Osteoblast (primary cell): ENCODE data around the gene PGPEP1. TPM values are rescaled to one million over a fixed set of nuclear protein-coding genes. Genes with fewer than 3 reads are reported as not detected.

Source experiments
- DNase-seq: peaks from one replicate; pipeline ENCODE4 v3.0.0; 2011; ENCODE audit warnings: low spot score, mixed read lengths; ENCODE audit not compliant: insufficient read length; ENCODE audit errors: missing footprints
- H2AFZ ChIP-seq: 2 replicates; pipeline ENCODE4 v1.6.0; 2011; ENCODE audit warnings: mild to moderate bottlenecking, low read length
- H3K27ac ChIP-seq: 2 replicates; pipeline ENCODE4 v1.5.1; 2011; ENCODE audit warnings: mild to moderate bottlenecking, low read depth, low read length, moderate library complexity
- H3K27me3 ChIP-seq: 2 replicates; pipeline ENCODE4 v1.6.0; 2012; ENCODE audit warnings: mild to moderate bottlenecking, control low read depth, inconsistent platforms, low read length, moderate library complexity; ENCODE audit not compliant: insufficient read depth
- H3K36me3 ChIP-seq: 2 replicates; pipeline ENCODE4 v1.5.1; 2011; ENCODE audit warnings: mild to moderate bottlenecking, low read length, control low read depth, moderate library complexity; ENCODE audit not compliant: insufficient read depth
- H3K4me1 ChIP-seq: 2 replicates; pipeline ENCODE4 v1.5.1; 2011; ENCODE audit warnings: mild to moderate bottlenecking, low read length, control low read depth, moderate library complexity; ENCODE audit not compliant: insufficient read depth
- H3K4me2 ChIP-seq: 2 replicates; pipeline ENCODE4 v1.6.0; 2011; ENCODE audit warnings: mild to moderate bottlenecking, low read length; ENCODE audit not compliant: insufficient read depth
- H3K4me3 ChIP-seq: fragments of 200-600 bp; sonication (generic); 3 replicates; pipeline ENCODE4 v1.5.1; 2012; ENCODE audit warnings: mild to moderate bottlenecking, low read length, inconsistent platforms; ENCODE audit not compliant: insufficient read depth
- H3K79me2 ChIP-seq: 2 replicates; pipeline ENCODE4 v1.6.0; 2012; ENCODE audit warnings: mild to moderate bottlenecking, low read length, control low read depth, inconsistent platforms; ENCODE audit not compliant: insufficient read depth
- H3K9me3 ChIP-seq: 2 replicates; pipeline ENCODE4 v1.5.1; 2011; ENCODE audit warnings: low read depth, low read length, control low read depth
- H4K20me1 ChIP-seq: 2 replicates; pipeline ENCODE4 v1.6.0; 2012; ENCODE audit warnings: mild to moderate bottlenecking, low read length, control low read depth; ENCODE audit not compliant: insufficient read depth
- total RNA-seq: library from RNA; depleted of rRNA; stranded (reverse); fragments of >200 nt; gene quantifications from 2 replicates; pipeline ENCODE4 v1.2.3, GENCODE V29; 2012
- TF ChIP-seq, protein P1 (sequence below): IDR thresholded peaks from 2 replicates; pipeline ENCODE4 v1.5.1; 2011; ENCODE audit warnings: mild to moderate bottlenecking, low read depth, low read length, moderate library complexity; ENCODE audit errors: extremely low read depth

Gene PGPEP1
- total RNA-seq, 1 donor: 31.1 TPM

DNA sequence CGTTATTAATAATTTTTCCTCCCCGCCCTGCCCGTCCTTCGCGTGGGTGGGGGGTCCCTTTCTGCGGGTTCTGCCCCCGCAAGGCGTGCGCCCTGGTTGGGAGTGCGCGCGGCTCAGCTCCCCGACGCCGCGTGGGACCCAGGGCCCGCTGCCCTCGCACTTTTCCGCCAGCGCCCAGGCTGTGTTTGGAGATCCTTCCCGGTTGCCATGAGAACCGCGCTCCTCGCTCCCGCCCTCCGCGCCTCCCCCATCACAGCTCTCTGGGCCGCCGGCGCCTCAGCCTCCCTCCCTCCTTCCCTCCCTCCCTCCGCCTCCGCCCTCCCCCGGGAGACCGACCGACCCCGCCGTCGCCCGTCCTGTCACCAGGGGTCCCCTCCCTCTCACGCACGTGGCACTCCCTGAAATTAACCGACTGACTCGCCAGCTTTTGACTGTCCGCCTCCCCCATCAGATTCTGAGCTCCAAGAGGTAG, 76.4 kb downstream of the PGPEP1 start:
- no peaks in the 10 kb centered on the region for H3K9me3 ChIP-seq
- H3K27ac ChIP-seq: peak overlapping the region; percentile 84
- H3K36me3 ChIP-seq: no peaks in the 10 kb centered on the region
- H3K4me1 ChIP-seq: peaks cover 57% of the 10 kb centered on the region
- peak overlapping the region; percentile 70 for H3K4me3 ChIP-seq
- TF ChIP-seq, protein P1, sequence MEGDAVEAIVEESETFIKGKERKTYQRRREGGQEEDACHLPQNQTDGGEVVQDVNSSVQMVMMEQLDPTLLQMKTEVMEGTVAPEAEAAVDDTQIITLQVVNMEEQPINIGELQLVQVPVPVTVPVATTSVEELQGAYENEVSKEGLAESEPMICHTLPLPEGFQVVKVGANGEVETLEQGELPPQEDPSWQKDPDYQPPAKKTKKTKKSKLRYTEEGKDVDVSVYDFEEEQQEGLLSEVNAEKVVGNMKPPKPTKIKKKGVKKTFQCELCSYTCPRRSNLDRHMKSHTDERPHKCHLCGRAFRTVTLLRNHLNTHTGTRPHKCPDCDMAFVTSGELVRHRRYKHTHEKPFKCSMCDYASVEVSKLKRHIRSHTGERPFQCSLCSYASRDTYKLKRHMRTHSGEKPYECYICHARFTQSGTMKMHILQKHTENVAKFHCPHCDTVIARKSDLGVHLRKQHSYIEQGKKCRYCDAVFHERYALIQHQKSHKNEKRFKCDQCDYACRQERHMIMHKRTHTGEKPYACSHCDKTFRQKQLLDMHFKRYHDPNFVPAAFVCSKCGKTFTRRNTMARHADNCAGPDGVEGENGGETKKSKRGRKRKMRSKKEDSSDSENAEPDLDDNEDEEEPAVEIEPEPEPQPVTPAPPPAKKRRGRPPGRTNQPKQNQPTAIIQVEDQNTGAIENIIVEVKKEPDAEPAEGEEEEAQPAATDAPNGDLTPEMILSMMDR: no peak
- H3K79me2 ChIP-seq: peaks cover 29% of the 10 kb centered on the region
- peak overlapping the region; percentile 77 for H2AFZ ChIP-seq
- H4K20me1 ChIP-seq: peaks cover 15% of the 10 kb centered on the region
- peak; percentile 99 for DNase-seq
- H3K27me3 ChIP-seq: no peaks in the 10 kb centered on the region
- peak overlapping the region; percentile 85 for H3K4me2 ChIP-seq

DNA sequence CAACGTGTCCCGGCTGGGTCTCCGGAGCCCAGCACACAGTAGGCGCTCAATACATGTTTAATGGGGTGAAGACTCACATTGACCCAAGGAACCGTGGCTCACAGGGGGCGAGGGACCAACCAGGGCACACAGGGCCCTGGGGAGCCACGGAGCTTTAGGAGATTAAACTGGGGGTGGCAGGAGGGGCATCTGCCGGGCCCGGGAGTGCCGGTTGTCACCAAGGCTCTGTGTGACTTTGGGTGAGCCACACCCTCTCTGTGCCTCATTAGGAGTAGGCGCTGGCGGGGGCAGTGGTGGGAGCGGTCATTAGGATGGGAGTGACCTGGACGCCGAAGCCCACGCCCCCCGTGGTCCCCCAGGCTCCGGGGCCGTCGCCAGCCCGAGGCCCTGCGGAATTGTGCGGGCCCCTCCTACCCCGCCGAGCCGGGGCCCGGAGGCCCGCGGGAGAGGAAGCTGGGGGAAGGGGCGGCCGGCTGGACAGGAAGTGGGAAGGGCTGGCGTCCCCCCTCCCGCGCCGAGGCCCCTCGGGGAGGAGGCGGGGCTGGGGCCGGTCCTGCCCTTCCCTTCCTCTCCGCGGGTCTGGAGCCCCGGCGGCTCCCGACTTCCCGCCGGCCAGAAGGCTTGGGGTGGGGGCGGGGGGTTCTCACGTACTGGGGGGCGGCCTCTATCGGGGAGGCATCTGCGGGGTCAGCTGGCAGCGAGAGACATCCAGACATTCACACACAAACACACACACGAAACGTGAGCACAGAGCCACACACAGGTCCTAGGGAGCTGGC, 77.0 kb downstream of the PGPEP1 start:
- H3K79me2 ChIP-seq: peaks cover 35% of the 10 kb centered on the region

DNA sequence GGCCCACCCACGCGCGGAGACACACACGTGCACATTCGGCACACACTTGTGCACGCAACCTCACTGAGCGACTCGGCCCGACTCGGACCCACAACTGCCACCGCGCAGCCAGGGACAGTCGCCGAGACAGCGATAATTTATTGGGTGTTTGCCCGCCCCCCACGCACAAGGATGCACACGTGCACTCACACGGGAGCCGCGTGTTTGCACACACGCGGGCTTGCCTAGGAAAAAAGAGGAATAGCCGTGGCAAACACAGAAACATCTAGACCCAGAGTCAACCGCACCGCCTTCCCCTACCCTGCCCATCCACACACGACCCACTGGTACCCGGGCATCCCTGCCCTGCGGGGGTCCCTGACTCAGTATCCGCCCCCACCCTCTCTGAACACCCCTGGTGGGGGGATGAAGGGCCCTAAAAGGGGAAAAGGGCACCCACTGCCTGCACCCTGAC, 77.7 kb downstream of the PGPEP1 start:
- Histone ChIP-seq H3K27ac (peak overlapping the region; percentile 69), H3K4me1 (peaks cover 57% of the 10 kb centered on the region), H3K4me2 (peak overlapping the region; percentile 85)

More for the DNA sequence above, 77.0 kb downstream of the PGPEP1 start:
- Histone ChIP-seq H2AFZ (peak overlapping the region; percentile 77), H3K9me3 (no peaks in the 10 kb centered on the region), H3K4me3 (peak overlapping the region; percentile 70), H4K20me1 (peaks cover 21% of the 10 kb centered on the region), H3K27me3 (no peaks in the 10 kb centered on the region), H3K4me2 (peak overlapping the region; percentile 85), H3K27ac (peak overlapping the region; percentile 84), H3K4me1 (peaks cover 57% of the 10 kb centered on the region), H3K36me3 (no peaks in the 10 kb centered on the region)
- peak; percentile 98 for DNase-seq
- TF ChIP-seq, protein P1: no peak

More for the DNA sequence above, 77.7 kb downstream of the PGPEP1 start:
- Histone ChIP-seq H2AFZ (no peak overlapping the region), H3K36me3 (no peaks in the 10 kb centered on the region), H3K9me3 (no peaks in the 10 kb centered on the region), H3K79me2 (peaks cover 41% of the 10 kb centered on the region), H3K4me3 (peak overlapping the region; percentile 48), H3K27me3 (no peaks in the 10 kb centered on the region), H4K20me1 (peaks cover 27% of the 10 kb centered on the region)
- TF ChIP-seq, protein P1: no peak
- DNase-seq: peak; percentile 86
